Endothelial cell of umbilical vein (primary cell): ENCODE results near the gene FOLR1. TPM values are rescaled to one million over a fixed set of nuclear protein-coding genes. Genes with fewer than 3 reads are reported as not detected.
A peak's percentile ranks its signal among the peaks of the same experiment; 100 is the strongest.

Source experiments
- BruUV-seq: library from RNA; stranded (reverse); fragments of 400-500 nt; replicated peaks from 2 replicates; lab custom pipeline; 2021; lab: Mats Ljungman, UMichigan
- CTCF ChIA-PET: fragments of 300-600, 350-600 bp; sonication (Branson Sonifier 250); formaldehyde crosslinking; loops from one replicate; lab custom pipeline; 2021; ENCODE audit warnings: antibody characterized with exemption, inconsistent platforms; lab: Charles Lee
- POLR2A ChIA-PET: fragments of 300-600, 350-600 bp; sonication (Branson Sonifier 250); formaldehyde crosslinking; loops from one replicate; lab custom pipeline; 2021; ENCODE audit warnings: antibody characterized with exemption, inconsistent platforms; lab: Charles Lee
- DNase-seq: peaks from one replicate; pipeline ENCODE4 v3.0.0-alpha.2; 2011; ENCODE audit warnings: low read depth, low spot score
- FAIRE-seq: peaks from 2 replicates; lab custom pipeline; 2011; peaks lifted over from hg19 to GRCh38; lab: Jason Lieb, UNC
- H2AFZ ChIP-seq: 2 replicates; pipeline ENCODE4 v1.6.0; 2012; ENCODE audit warnings: low read depth, low read length, control low read depth, inconsistent platforms
- H3K27ac ChIP-seq: 2 replicates; pipeline ENCODE4 v1.5.1; 2011; ENCODE audit warnings: low read depth, mild to moderate bottlenecking, control low read depth, low read length, moderate library complexity; ENCODE audit not compliant: insufficient read depth
- H3K27me3 ChIP-seq, 2 experiments: 2 replicates each; pipeline versions ENCODE4 v1.6.0 to v1.6.1; 2011; ENCODE audit warnings: low read length in 2 of 2, mixed read lengths in 1 of 2; ENCODE audit not compliant: control insufficient read depth in 2 of 2, insufficient read depth in 2 of 2
- H3K36me3 ChIP-seq, 2 experiments: 2 replicates in 1 of 2; 3 replicates in 1 of 2; pipeline ENCODE4 v1.5.1; 2011; ENCODE audit warnings: low read length in 2 of 2, mild to moderate bottlenecking in 1 of 2, moderate library complexity in 1 of 2; ENCODE audit not compliant: control insufficient read depth in 2 of 2, insufficient read depth in 2 of 2; ENCODE audit errors: extremely low read depth in 1 of 2
- H3K4me1 ChIP-seq: 3 replicates; pipeline ENCODE4 v1.5.1; 2011; ENCODE audit warnings: mild to moderate bottlenecking, low read length; ENCODE audit not compliant: control insufficient read depth, insufficient read depth; ENCODE audit errors: extremely low read depth
- H3K4me2 ChIP-seq: 2 replicates; pipeline ENCODE4 v1.6.1; 2011; ENCODE audit warnings: low read length, control low read depth, mixed read lengths; ENCODE audit not compliant: insufficient read depth
- H3K4me3 ChIP-seq, 3 experiments: fragments of 200-600 bp in 1 of 3; sonication (generic), shearing (Covaris generic) in 1 of 3; replicated peaks in 1 of 3; 2 replicates each; pipeline ENCODE4 v1.5.1; 2011 to 2016; ENCODE audit warnings: control low read depth in 3 of 3, low read length in 3 of 3, mild to moderate bottlenecking in 2 of 3, inconsistent platforms in 1 of 3, low read depth in 1 of 3, moderate library complexity in 1 of 3; ENCODE audit not compliant: insufficient read depth in 1 of 3
- H3K79me2 ChIP-seq: 2 replicates; pipeline ENCODE4 v1.6.0; 2012; ENCODE audit warnings: low read length, inconsistent platforms; ENCODE audit not compliant: control insufficient read depth, insufficient read depth
- H3K9ac ChIP-seq: replicated peaks from 2 replicates; pipeline ENCODE3; 2011; ENCODE audit warnings: low read length, control low read depth; ENCODE audit not compliant: insufficient read depth; ENCODE audit errors: extremely low read depth
- H3K9me1 ChIP-seq: replicated peaks from 3 replicates; pipeline ENCODE4 v1.6.0; 2011; ENCODE audit warnings: mild to moderate bottlenecking, low read length; ENCODE audit not compliant: control insufficient read depth, insufficient read depth; ENCODE audit errors: extremely low read depth
- H3K9me3 ChIP-seq: replicated peaks from 2 replicates; pipeline ENCODE4 v1.5.1; 2012; ENCODE audit warnings: low read length, inconsistent platforms; ENCODE audit not compliant: control insufficient read depth, insufficient read depth
- H4K20me1 ChIP-seq: replicated peaks from 2 replicates; pipeline ENCODE3; 2011; ENCODE audit warnings: mild to moderate bottlenecking, low read length; ENCODE audit not compliant: control insufficient read depth, insufficient read depth; ENCODE audit errors: extremely low read depth
- CTCF ChIP-seq, 2 donors: IDR thresholded peaks; 1 replicate in 1 of 2; 2 replicates in 1 of 2; pipeline ENCODE4 v1.5.1; 2011; ENCODE audit warnings: low read length in 2 of 2, mild to moderate bottlenecking in 2 of 2, moderate library complexity in 2 of 2, control low read depth in 1 of 2, inconsistent platforms in 1 of 2, low read depth in 1 of 2; ENCODE audit not compliant: insufficient read depth in 1 of 2; ENCODE audit errors: extremely low read depth in 1 of 2
- EZH2 ChIP-seq: IDR thresholded peaks from 2 replicates; pipeline ENCODE4 v1.6.1; 2012; ENCODE audit warnings: borderline replicate concordance, low read depth, mild to moderate bottlenecking, moderate library complexity, low read length, inconsistent platforms; ENCODE audit not compliant: severe bottlenecking
- FOS ChIP-seq: IDR thresholded peaks from 2 replicates; pipeline ENCODE4 v1.6.1; 2011; ENCODE audit warnings: mild to moderate bottlenecking, low read length, moderate library complexity, borderline replicate concordance; ENCODE audit not compliant: insufficient read depth
- GATA2 ChIP-seq: IDR thresholded peaks from 2 replicates; pipeline ENCODE4 v1.7.0; 2011; ENCODE audit warnings: low read depth, mild to moderate bottlenecking, moderate library complexity, mixed read lengths, low read length; ENCODE audit not compliant: insufficient read length, insufficient read depth
- JUN ChIP-seq: IDR thresholded peaks from 2 replicates; pipeline ENCODE4 v1.6.1; 2011; ENCODE audit warnings: borderline replicate concordance, low read depth; ENCODE audit not compliant: insufficient read length, insufficient read depth
- MAX ChIP-seq: IDR thresholded peaks from 2 replicates; pipeline ENCODE4 v1.6.1; 2011; ENCODE audit not compliant: insufficient read depth, insufficient read length
- MYC ChIP-seq: IDR thresholded peaks from one replicate; pipeline ENCODE4 v1.6.1; 2011; ENCODE audit warnings: mild to moderate bottlenecking, low read depth, low read length
- POLR2A ChIP-seq: IDR thresholded peaks from 2 replicates; pipeline ENCODE4 v1.6.1; 2012; ENCODE audit warnings: low read depth, mild to moderate bottlenecking, control low read depth, low read length
- POLR2AphosphoS5 ChIP-seq: IDR thresholded peaks from 2 replicates; pipeline ENCODE4 v1.6.1; 2012; ENCODE audit warnings: low read depth, mild to moderate bottlenecking, control low read depth, low read length, moderate library complexity; ENCODE audit not compliant: insufficient read depth
- dilution Hi-C: fragments of 300-500 bp; cut with MboI; formaldehyde crosslinking; loops from one replicate; pipeline ENCODE4 v1.15.0; 2019; ENCODE audit warnings: low sequenced_read_pairs; ENCODE audit not compliant: extremely low pct_ligation_motif_present
- intact Hi-C: fragments of 100-400 bp; cut with micrococcal nuclease; formaldehyde crosslinking; loops from one replicate; pipeline ENCODE4 v1.10.0; 2022
- polyA plus RNA-seq, 4 experiments: library from polyadenylated mRNA; depleted of rRNA in 3 of 4; stranded (reverse) in 3 of 4; unstranded in 1 of 4; fragments of >200 nt; gene quantifications; 2 replicates each; pipeline versions ENCODE4 v1.2.1 to v1.2.3, GENCODE V29; 2011 to 2012; ENCODE audit warnings: missing spikeins in 1 of 4
- total RNA-seq: library from RNA; stranded (reverse); gene quantifications from 2 replicates; pipeline ENCODE4 v1.2.3, GENCODE V29; 2021

Gene FOLR1
- total and polyA plus RNA-seq, 2 donors (not counting 3 experiments of a cell fraction or from before 2014, with no cell fraction given), result not detected

DNA sequence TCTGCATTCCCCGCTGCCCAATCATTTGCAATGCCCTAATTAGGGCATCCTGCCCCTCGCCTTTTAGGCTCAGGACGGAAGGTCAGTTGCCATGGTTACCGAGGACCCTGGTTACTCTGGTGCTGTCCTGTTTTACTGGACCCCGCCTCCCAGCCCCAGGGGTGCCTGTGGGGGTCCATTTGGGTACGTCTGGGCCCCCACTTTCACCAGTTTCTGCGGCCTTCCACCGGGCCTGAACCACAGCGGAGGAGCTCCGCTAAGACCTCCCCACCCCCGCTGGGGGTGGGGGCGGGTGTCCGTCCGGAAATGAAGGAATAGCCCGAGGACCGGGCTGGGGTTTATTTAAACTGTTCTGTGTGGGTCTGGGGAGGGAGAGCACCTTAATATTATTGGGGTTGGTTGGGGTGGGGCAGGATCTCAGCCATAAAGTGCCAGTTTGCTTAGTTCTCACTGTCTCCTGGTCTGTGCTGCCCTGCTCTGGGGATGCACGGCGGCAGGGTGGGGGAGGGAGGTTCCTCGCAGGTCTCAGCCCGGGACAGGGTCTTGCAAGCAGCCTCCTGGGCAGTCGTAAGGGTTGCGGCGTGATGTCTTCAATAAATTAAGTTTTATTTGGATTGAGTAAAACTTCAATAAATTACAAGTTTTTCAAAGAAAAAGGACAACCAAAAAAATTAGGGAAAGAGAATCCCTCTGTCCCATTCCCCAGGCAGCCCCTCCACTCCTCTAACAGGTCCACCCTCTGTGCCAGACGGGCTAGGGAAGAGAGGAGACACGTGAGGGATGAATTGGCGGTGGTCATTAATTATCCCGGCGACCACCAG lies 46.8 kb downstream of the FOLR1 start:
- TSS peak; percentile 51 for BruUV-seq
- H3K9ac ChIP-seq, result no peak overlapping the region
- POLR2A ChIA-PET, result no interaction called here

More for the DNA sequence above, 46.8 kb downstream of the FOLR1 start:
- dilution Hi-C loops, result no loop called here
- Histone ChIP-seq H3K4me2 (no peak overlapping the region), H4K20me1 (no peaks in the 10 kb centered on the region), H3K9me1 (no peaks in the 10 kb centered on the region), H2AFZ (no peak overlapping the region), H3K27me3 (peaks cover 35 to 44% of the 10 kb centered on the region in 2 experiments), H3K4me1 (peaks cover 12% of the 10 kb centered on the region), H3K36me3 (peaks cover 6 to 31% of the 10 kb centered on the region in 2 experiments), H3K79me2 (no peaks in the 10 kb centered on the region), H3K9me3 (no peaks in the 10 kb centered on the region), H3K27ac (no peak overlapping the region), H3K4me3 (no peak overlapping the region)
- CTCF ChIA-PET, result interaction anchor here (0.7 to 3.8 kb wide), 22 partner anchors 9 to 262 kb away, joined by 3 to 38 read pairs (median 3); partner anchors contain the start of gene INPPL1
- intact Hi-C loops, result loop anchor here (1.0 to 2.0 kb wide), 4 partner anchors 15 to 213 kb away; no protein-coding TSS in a partner anchor
- DNase-seq (no peak), FAIRE-seq (no peak)
- TF ChIP-seq CTCF (IDR thresholded peaks at IDR 0.05; ENCODE audit: extremely low read depth in 1 of 2, insufficient read depth in 1 of 2, low read depth in 1 of 2, low read length in 2 of 2) (no peak), GATA2 (no peak), FOS (no peak), MAX (no peak), POLR2A (no peak), EZH2 (no peak), JUN (no peak), MYC (no peak), POLR2AphosphoS5 (no peak)
